H1 (cell line): Measurements from ENCODE around the gene BMI1. TPM values are rescaled to one million over a fixed set of nuclear protein-coding genes. Genes with fewer than 3 reads are reported as not detected.

Experiments
- SP4 ChIP-seq: IDR thresholded peaks from 2 replicates; pipeline ENCODE4 v1.6.1; 2012; ENCODE audit warnings: low read length, inconsistent platforms
- SUZ12 ChIP-seq: fragments of 200-600 bp; sonication (generic); IDR thresholded peaks from 2 replicates; pipeline ENCODE4 v1.6.1; 2012; ENCODE audit warnings: mild to moderate bottlenecking, inconsistent platforms, low read length, moderate library complexity, mixed read lengths
- TAF7 ChIP-seq: optimal IDR thresholded peaks from 2 replicates; pipeline ENCODE3; 2011; ENCODE audit warnings: low read depth, mild to moderate bottlenecking, inconsistent platforms, low read length, moderate library complexity, borderline replicate concordance
- TBP ChIP-seq: IDR thresholded peaks from 2 replicates; pipeline ENCODE4 v1.6.1; 2011; ENCODE audit warnings: low read depth, low read length, improper control_type of control experiment
- TEAD4 ChIP-seq: IDR thresholded peaks from 2 replicates; pipeline ENCODE4 v1.6.1; 2012; ENCODE audit warnings: low read depth, low read length, inconsistent platforms, mixed read lengths
- ZNF274 ChIP-seq: IDR thresholded peaks from 2 replicates; pipeline ENCODE4 v1.7.0; 2012; ENCODE audit warnings: low read length, borderline replicate concordance; ENCODE audit errors: extremely low read depth
- polyA plus RNA-seq, 7 experiments: library from polyadenylated mRNA; depleted of rRNA in 3 of 7; stranded (reverse) in 5 of 7; unstranded in 2 of 7; fragments of >200 nt in 5 of 7; fragments of 200-250 nt in 2 of 7; gene quantifications; 1 replicate in 5 of 7; 2 replicates in 1 of 7; 4 replicates in 1 of 7; pipeline versions ENCODE4 v1.2.1 to v1.2.3, GENCODE V29; 2011 to 2013; ENCODE audit warnings: missing spikeins in 2 of 7, mixed read lengths in 2 of 7
- total RNA-seq: library from RNA; stranded (reverse); fragmentation: NEBNext Ultra II Directional; extraction: Animal tissue kit (Norgen Biotek cat#: 25700); gene quantifications from 2 replicates; pipeline ENCODE4 v1.2.1, GENCODE V29; 2021
- TF ChIP-seq, protein P1 (sequence below): fragments of 300-600 bp; sonication (generic); IDR thresholded peaks from 2 replicates; pipeline ENCODE4 v1.7.1; 2012; ENCODE audit warnings: low read length, moderate library complexity, mild to moderate bottlenecking, inconsistent platforms; ENCODE audit not compliant: insufficient replicate concordance
- TF ChIP-seq, protein P2 (sequence below): IDR thresholded peaks from 2 replicates; pipeline ENCODE4 v1.6.1; 2012; ENCODE audit warnings: inconsistent platforms
- TF ChIP-seq, protein P3 (sequence below): IDR thresholded peaks from 2 replicates; pipeline ENCODE4 v1.6.1; 2011; ENCODE audit warnings: low read depth, mild to moderate bottlenecking, low read length; ENCODE audit not compliant: insufficient read depth

BMI1 gene
- total and polyA plus RNA-seq, 2 of the 8 experiments (the other 6 are each of a cell fraction or from before 2014, with no cell fraction given): 2.8 to 10.7 TPM

DNA sequence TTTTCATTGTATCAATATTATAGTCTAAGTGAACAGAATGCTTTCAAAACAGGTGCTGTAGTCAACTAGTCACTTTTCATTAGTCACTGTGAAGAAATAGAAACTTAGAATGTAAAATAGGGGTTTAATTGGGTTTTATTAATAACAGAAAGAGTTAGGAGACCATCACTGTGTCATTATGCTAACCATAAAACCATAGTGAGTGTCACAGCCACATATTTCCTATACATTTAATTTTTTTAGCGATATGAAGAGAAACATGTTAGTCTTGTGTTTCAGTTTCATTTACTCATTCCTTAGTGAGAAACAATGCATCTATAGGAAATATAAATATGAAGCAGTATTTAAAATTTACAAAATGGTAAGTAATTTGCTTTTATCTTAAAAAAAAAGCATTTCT, 46.6 kb downstream of the BMI1 start (continued):
- TF ChIP-seq, protein P1, sequence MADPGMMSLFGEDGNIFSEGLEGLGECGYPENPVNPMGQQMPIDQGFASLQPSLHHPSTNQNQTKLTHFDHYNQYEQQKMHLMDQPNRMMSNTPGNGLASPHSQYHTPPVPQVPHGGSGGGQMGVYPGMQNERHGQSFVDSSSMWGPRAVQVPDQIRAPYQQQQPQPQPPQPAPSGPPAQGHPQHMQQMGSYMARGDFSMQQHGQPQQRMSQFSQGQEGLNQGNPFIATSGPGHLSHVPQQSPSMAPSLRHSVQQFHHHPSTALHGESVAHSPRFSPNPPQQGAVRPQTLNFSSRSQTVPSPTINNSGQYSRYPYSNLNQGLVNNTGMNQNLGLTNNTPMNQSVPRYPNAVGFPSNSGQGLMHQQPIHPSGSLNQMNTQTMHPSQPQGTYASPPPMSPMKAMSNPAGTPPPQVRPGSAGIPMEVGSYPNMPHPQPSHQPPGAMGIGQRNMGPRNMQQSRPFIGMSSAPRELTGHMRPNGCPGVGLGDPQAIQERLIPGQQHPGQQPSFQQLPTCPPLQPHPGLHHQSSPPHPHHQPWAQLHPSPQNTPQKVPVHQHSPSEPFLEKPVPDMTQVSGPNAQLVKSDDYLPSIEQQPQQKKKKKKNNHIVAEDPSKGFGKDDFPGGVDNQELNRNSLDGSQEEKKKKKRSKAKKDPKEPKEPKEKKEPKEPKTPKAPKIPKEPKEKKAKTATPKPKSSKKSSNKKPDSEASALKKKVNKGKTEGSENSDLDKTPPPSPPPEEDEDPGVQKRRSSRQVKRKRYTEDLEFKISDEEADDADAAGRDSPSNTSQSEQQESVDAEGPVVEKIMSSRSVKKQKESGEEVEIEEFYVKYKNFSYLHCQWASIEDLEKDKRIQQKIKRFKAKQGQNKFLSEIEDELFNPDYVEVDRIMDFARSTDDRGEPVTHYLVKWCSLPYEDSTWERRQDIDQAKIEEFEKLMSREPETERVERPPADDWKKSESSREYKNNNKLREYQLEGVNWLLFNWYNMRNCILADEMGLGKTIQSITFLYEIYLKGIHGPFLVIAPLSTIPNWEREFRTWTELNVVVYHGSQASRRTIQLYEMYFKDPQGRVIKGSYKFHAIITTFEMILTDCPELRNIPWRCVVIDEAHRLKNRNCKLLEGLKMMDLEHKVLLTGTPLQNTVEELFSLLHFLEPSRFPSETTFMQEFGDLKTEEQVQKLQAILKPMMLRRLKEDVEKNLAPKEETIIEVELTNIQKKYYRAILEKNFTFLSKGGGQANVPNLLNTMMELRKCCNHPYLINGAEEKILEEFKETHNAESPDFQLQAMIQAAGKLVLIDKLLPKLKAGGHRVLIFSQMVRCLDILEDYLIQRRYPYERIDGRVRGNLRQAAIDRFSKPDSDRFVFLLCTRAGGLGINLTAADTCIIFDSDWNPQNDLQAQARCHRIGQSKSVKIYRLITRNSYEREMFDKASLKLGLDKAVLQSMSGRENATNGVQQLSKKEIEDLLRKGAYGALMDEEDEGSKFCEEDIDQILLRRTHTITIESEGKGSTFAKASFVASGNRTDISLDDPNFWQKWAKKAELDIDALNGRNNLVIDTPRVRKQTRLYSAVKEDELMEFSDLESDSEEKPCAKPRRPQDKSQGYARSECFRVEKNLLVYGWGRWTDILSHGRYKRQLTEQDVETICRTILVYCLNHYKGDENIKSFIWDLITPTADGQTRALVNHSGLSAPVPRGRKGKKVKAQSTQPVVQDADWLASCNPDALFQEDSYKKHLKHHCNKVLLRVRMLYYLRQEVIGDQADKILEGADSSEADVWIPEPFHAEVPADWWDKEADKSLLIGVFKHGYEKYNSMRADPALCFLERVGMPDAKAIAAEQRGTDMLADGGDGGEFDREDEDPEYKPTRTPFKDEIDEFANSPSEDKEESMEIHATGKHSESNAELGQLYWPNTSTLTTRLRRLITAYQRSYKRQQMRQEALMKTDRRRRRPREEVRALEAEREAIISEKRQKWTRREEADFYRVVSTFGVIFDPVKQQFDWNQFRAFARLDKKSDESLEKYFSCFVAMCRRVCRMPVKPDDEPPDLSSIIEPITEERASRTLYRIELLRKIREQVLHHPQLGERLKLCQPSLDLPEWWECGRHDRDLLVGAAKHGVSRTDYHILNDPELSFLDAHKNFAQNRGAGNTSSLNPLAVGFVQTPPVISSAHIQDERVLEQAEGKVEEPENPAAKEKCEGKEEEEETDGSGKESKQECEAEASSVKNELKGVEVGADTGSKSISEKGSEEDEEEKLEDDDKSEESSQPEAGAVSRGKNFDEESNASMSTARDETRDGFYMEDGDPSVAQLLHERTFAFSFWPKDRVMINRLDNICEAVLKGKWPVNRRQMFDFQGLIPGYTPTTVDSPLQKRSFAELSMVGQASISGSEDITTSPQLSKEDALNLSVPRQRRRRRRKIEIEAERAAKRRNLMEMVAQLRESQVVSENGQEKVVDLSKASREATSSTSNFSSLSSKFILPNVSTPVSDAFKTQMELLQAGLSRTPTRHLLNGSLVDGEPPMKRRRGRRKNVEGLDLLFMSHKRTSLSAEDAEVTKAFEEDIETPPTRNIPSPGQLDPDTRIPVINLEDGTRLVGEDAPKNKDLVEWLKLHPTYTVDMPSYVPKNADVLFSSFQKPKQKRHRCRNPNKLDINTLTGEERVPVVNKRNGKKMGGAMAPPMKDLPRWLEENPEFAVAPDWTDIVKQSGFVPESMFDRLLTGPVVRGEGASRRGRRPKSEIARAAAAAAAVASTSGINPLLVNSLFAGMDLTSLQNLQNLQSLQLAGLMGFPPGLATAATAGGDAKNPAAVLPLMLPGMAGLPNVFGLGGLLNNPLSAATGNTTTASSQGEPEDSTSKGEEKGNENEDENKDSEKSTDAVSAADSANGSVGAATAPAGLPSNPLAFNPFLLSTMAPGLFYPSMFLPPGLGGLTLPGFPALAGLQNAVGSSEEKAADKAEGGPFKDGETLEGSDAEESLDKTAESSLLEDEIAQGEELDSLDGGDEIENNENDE: no peak
- TF ChIP-seq SP4: no peak
- TF ChIP-seq, protein P2, sequence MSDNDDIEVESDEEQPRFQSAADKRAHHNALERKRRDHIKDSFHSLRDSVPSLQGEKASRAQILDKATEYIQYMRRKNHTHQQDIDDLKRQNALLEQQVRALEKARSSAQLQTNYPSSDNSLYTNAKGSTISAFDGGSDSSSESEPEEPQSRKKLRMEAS: no peak
- TF ChIP-seq TAF7: no peak
- TF ChIP-seq ZNF274: no peak
- no peak for TF ChIP-seq TEAD4
- TF ChIP-seq TBP: no peak
- no peak for TF ChIP-seq SUZ12
- TF ChIP-seq, protein P3, sequence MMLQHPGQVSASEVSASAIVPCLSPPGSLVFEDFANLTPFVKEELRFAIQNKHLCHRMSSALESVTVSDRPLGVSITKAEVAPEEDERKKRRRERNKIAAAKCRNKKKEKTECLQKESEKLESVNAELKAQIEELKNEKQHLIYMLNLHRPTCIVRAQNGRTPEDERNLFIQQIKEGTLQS: no peak
